NCI-H2029 treated with DMSO at 0.1 percent for 48 hours (cell line): ENCODE results near the gene SERPINA12.
"Not testable (repeated sequence)": the region's sequence is repeated elsewhere in the genome, so short reads cannot be mapped to it uniquely, and the experiment has no call there.

Source experiments
- DNase-seq: peaks from one replicate; lab custom pipeline; 2025; lab: John Stamatoyannopoulos, UW

SERPINA12 gene

GRCh38 chr14:94538070-94538740 lies 28.9 kb upstream of the SERPINA12 start:
- DNase-seq, result no peak

- no peak for DNase-seq
These were observed 27.6 kb upstream of the SERPINA12 start for GRCh38 chr14:94536836-94537235.

GRCh38 chr14:94535506-94535905 lies 26.2 kb upstream of the SERPINA12 start:
- no peak for DNase-seq

GRCh38 chr14:94532447-94532846 lies 23.2 kb upstream of the SERPINA12 start:
- no peak for DNase-seq

GRCh38 chr14:94531187-94531586 lies 21.9 kb upstream of the SERPINA12 start:
- DNase-seq, result no peak

GRCh38 chr14:94524093-94524492 lies 14.8 kb upstream of the SERPINA12 start:
- DNase-seq, result no peak

GRCh38 chr14:94523265-94523664 lies 14.0 kb upstream of the SERPINA12 start:
- no peak for DNase-seq

GRCh38 chr14:94522115-94522724 lies 13.0 kb upstream of the SERPINA12 start:
- no peak for DNase-seq

GRCh38 chr14:94521375-94522114 lies 12.3 kb upstream of the SERPINA12 start:
- DNase-seq, result no peak

GRCh38 chr14:94517641-94518257 lies 8.5 kb upstream of the SERPINA12 start:
- DNase-seq, result no peak

GRCh38 chr14:94517248-94517640 lies 8.0 kb upstream of the SERPINA12 start:
- DNase-seq, result no peak

GRCh38 chr14:94515856-94516255 lies 6.6 kb upstream of the SERPINA12 start:
- DNase-seq, result no peak

- no peak for DNase-seq
These were observed 6.2 kb upstream of the SERPINA12 start for GRCh38 chr14:94515426-94515825.

- DNase-seq, result no peak
These were observed 5.1 kb upstream of the SERPINA12 start for GRCh38 chr14:94514351-94514750.

GRCh38 chr14:94510481-94510880 lies 1.2 kb upstream of the SERPINA12 start:
- DNase-seq, result not testable (repeated sequence)

- no peak for DNase-seq
These were observed 3.6 kb downstream of the SERPINA12 start for GRCh38 chr14:94505641-94506040.

GRCh38 chr14:94505206-94505605 lies 4.1 kb downstream of the SERPINA12 start:
- no peak for DNase-seq

- DNase-seq, result no peak
These were observed 7.4 kb downstream of the SERPINA12 start for GRCh38 chr14:94501588-94502516.

- no peak for DNase-seq
These were observed 9.0 kb downstream of the SERPINA12 start for GRCh38 chr14:94500264-94500663.

- no peak for DNase-seq
These were observed 9.6 kb downstream of the SERPINA12 start for GRCh38 chr14:94499673-94500072.

- no peak for DNase-seq
These were observed 11.1 kb downstream of the SERPINA12 start for GRCh38 chr14:94498215-94498614.

GRCh38 chr14:94494085-94494484 lies 15.2 kb downstream of the SERPINA12 start:
- no peak for DNase-seq
